ENCODE data around the gene PTPRU. TPM values are rescaled to one million over a fixed set of nuclear protein-coding genes. Genes with fewer than 3 reads are reported as not detected.
"Not testable (repeated sequence)": the region's sequence is repeated elsewhere in the genome, so short reads cannot be mapped to it uniquely, and the experiment has no call there.

PTPRU gene
- total RNA-seq, 6 donors from 2014 or later = 44.5 to 87.2 (median 70.1) TPM

DNA sequence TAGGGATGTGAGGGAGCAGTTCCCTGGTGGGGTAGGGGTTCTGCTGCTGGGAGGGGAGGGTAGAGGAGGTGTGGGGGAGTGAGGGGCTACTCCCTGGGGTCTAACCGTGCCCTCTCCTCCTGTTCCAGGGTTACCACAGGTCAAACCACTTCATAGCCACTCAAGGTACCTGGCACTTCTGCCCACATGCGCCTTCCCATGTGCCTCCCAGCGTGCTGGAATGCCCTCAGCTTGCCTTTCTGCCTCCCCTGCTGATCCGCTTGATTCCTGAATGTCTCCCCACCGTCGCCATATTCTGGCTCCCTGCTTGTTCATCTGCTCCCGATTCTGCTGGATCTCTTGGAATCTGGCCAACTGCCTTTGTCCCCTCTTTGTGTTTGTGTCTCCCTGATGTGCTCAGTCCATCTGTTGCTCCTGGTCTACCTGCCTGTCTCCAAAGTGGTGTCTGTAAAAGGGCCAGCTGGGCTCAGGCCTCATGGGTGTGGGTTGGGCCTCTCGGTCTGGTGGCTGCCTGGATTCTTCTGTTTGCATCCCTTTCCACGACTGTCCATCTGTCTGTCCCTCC, 74.4 kb downstream of the PTPRU start:
- Histone ChIP-seq H3K4me1 (no peaks in the 10 kb centered on the region), H3K36me3 (peaks cover 0 to 29% (median 9%) of the 10 kb centered on the region in 4 donors), H3K27me3 (no peaks in the 10 kb centered on the region), H3K4me3 (no peak overlapping the region), H3K9me3 (no peaks in the 10 kb centered on the region), H3K27ac (no peak overlapping the region)
- DNase-seq = no peak
- WGBS, 2 donors = 79 to 82% methylated on average over 9 of the region's 9 CpGs
- TF ChIP-seq EP300 (IDR thresholded peaks at IDR 0.05) (no peak), CTCF (IDR thresholded peaks at IDR 0.05) (no peak), POLR2A (IDR thresholded peaks at IDR 0.05) (no peak), POLR2AphosphoS5 (IDR thresholded peaks at IDR 0.05) (no peak)
- no peak for ATAC-seq (ENCODE audit: low FRiP score in 2 of 2)

DNA sequence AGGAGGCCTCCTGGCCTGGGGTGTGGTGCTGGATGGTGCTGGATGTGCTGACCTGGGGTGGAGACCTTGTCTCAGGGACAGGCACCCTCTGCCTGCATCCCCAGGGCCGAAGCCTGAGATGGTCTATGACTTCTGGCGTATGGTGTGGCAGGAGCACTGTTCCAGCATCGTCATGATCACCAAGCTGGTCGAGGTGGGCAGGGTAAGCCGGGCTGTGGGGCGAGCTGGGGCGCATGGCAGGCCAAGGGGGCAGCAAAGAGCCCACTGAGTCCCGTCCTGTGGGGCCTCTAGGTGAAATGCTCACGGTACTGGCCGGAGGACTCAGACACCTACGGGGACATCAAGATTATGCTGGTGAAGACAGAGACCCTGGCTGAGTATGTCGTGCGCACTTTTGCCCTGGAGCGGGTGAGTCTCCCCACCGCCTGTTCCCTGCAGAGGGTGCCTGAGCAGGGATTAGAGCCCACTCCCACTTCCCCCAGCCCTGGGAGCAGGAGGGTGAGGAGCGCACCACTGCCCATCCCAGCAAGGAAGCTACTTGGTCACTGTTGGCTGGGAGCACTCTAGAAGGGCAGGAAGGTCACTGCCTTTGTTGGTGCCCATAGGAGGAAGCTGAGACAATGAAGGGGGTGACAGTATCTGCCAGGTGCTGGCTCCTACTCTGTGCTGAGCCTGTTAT, 75.2 kb downstream of the PTPRU start:
- Histone ChIP-seq H3K27ac (no peak overlapping the region), H3K27me3 (no peaks in the 10 kb centered on the region), H3K36me3 (peaks cover 0 to 30% (median 9%) of the 10 kb centered on the region in 4 donors), H3K9me3 (no peaks in the 10 kb centered on the region), H3K4me1 (no peaks in the 10 kb centered on the region), H3K4me3 (no peak overlapping the region)
- peak in 1 of 2 donors; percentile 70 for DNase-seq
- TF ChIP-seq CTCF (IDR thresholded peaks at IDR 0.05) (no peak), EP300 (IDR thresholded peaks at IDR 0.05) (no peak), POLR2AphosphoS5 (IDR thresholded peaks at IDR 0.05) (no peak), POLR2A (IDR thresholded peaks at IDR 0.05) (no peak)
- 93% methylated on average over 16 of the region's 16 CpGs; no CpG with 5 or more reads in 1 of the 2 donors for WGBS, 2 donors
- ATAC-seq (ENCODE audit: low FRiP score in 2 of 2) = no peak

GRCh38 chr1:29312469-29313461, 76.4 kb downstream of the PTPRU start:
- Histone ChIP-seq H3K36me3 (peaks cover 0 to 35% (median 13%) of the 10 kb centered on the region in 4 donors), H3K27me3 (no peaks in the 10 kb centered on the region), H3K4me1 (no peaks in the 10 kb centered on the region), H3K9me3 (no peaks in the 10 kb centered on the region), H3K4me3 (no peak overlapping the region), H3K27ac (no peak overlapping the region)
- ATAC-seq (ENCODE audit: low FRiP score in 2 of 2) (no peak), DNase-seq (no peak)
- TF ChIP-seq EP300 (IDR thresholded peaks at IDR 0.05) (no peak), POLR2AphosphoS5 (IDR thresholded peaks at IDR 0.05) (no peak), POLR2A (IDR thresholded peaks at IDR 0.05) (no peak), CTCF (IDR thresholded peaks at IDR 0.05) (no peak)
- WGBS, 2 donors = 87 to 91% methylated on average over 15 to 21 of the region's 24 CpGs

DNA sequence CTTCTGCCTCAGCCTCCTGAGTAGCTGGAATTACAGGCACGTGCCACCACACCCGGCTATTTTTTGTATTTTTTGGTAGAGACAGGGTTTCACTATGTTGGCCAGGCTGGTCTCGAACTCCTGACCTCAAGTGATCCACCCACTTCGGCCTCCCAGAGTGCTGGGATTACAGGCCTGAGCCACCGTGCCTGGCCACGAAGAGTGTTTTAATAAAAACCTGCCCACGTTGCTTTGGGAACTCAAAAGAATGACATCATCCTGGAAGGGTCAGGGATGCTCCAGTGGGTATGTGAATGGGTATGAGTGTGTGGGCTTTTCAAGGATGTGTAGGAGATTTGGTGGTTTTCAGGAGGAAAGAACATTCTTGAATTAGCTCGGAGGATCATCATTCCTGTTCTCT, 78.4 kb downstream of the PTPRU start:
- not testable (repeated sequence) for H3K4me1 ChIP-seq; DNase-seq; H3K27me3 ChIP-seq; H3K27ac ChIP-seq; H3K4me3 ChIP-seq; ATAC-seq (ENCODE audit: low FRiP score in 2 of 2); H3K9me3 ChIP-seq
- H3K36me3 ChIP-seq = peaks cover 0 to 46% (median 15%) of the 10 kb centered on the region in 4 donors
- 88 to 89% methylated on average over 8 of the region's 8 CpGs for WGBS, 2 donors

- Histone ChIP-seq H3K9me3 (no peaks in the 10 kb centered on the region), H3K4me1 (no peaks in the 10 kb centered on the region), H3K27me3 (no peaks in the 10 kb centered on the region), H3K27ac (no peak overlapping the region), H3K4me3 (no peak overlapping the region), H3K36me3 (peaks cover 0 to 47% (median 15%) of the 10 kb centered on the region in 4 donors)
- DNase-seq = no peak
- TF ChIP-seq POLR2A (IDR thresholded peaks at IDR 0.05) (no peak), CTCF (IDR thresholded peaks at IDR 0.05) (no peak), EP300 (IDR thresholded peaks at IDR 0.05) (no peak), POLR2AphosphoS5 (IDR thresholded peaks at IDR 0.05) (no peak)
- 97 to 99% methylated on average over 6 to 15 of the region's 15 CpGs for WGBS, 2 donors
- ATAC-seq (ENCODE audit: low FRiP score in 2 of 2) = no peak
These were observed 78.9 kb downstream of the PTPRU start for GRCh38 chr1:29315262-29315661.

All from upper lobe of left lung (tissue), 6 donors.